Keratinocyte (primary cell): ENCODE data around the gene LIN28B.

ENCODE experiments used
- EZH2 ChIP-seq: IDR thresholded peaks from one replicate; pipeline ENCODE4 v1.6.1; 2012; ENCODE audit warnings: inconsistent platforms, mild to moderate bottlenecking, low read length, moderate library complexity
- TF ChIP-seq, protein P1 (sequence below), 3 experiments: IDR thresholded peaks in 1 of 3; conservative IDR thresholded peaks in 1 of 3; optimal IDR thresholded peaks in 1 of 3; 2 replicates in 2 of 3; 3 replicates in 1 of 3; pipeline versions ENCODE3 to v1.5.1; 2011; ENCODE audit warnings: low read length in 3 of 3, mild to moderate bottlenecking in 3 of 3, moderate library complexity in 2 of 3, control low read depth in 1 of 3, inconsistent platforms in 1 of 3; ENCODE audit not compliant: insufficient read depth in 2 of 3; ENCODE audit errors: extremely low read depth in 1 of 3

DNA sequence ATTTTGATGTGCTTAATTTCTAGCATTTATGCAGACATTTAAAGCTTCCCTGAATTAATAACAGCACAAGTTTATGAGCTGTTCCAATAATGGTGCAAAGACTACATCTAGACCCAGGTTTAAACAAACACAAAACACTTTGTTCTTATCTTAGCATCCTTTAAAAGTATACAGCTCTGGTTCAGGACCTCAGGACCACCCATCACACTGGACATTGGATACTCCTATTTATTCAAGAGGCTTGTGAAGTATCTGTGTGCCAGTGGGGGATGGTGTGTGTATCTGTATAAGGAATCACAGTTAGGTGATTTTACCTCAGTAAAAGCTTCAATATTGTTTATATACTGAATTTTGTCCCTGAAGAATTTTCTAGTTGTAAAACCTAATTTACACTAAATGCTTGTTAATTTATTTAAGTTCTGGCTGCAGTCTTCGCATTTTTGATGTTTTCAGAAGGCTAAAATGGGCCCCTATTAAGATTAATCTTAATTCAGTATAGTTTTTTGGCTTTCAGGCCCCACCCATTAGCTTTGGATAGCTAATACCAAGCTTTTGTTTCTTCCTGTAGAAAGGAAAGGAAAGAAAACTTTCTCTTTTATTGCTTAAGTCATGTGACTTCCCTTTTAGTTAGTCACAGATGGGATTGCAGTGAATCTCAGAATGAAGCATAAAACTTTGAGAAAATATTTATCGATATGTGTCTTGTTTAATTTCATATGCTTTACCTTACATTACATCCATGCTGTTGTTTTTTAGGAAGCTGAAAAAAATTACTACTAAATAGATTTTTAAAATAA lies 13.1 kb downstream of the LIN28B start:
- TF ChIP-seq, protein P1, sequence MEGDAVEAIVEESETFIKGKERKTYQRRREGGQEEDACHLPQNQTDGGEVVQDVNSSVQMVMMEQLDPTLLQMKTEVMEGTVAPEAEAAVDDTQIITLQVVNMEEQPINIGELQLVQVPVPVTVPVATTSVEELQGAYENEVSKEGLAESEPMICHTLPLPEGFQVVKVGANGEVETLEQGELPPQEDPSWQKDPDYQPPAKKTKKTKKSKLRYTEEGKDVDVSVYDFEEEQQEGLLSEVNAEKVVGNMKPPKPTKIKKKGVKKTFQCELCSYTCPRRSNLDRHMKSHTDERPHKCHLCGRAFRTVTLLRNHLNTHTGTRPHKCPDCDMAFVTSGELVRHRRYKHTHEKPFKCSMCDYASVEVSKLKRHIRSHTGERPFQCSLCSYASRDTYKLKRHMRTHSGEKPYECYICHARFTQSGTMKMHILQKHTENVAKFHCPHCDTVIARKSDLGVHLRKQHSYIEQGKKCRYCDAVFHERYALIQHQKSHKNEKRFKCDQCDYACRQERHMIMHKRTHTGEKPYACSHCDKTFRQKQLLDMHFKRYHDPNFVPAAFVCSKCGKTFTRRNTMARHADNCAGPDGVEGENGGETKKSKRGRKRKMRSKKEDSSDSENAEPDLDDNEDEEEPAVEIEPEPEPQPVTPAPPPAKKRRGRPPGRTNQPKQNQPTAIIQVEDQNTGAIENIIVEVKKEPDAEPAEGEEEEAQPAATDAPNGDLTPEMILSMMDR (optimal IDR thresholded peaks at IDR 0.05 in 1 of 3, IDR thresholded peaks at IDR 0.05 in 1 of 3, conservative IDR thresholded peaks at IDR 0.05 in 1 of 3; ENCODE audit: extremely low read depth in 1 of 3, insufficient read depth in 2 of 3, low read length in 3 of 3), result no peak
- TF ChIP-seq EZH2, result no peak
